Lower leg skin (tissue), 3 donors: ENCODE data around the gene TNFRSF1B.

Source experiments
- CTCF ChIP-seq, 3 donors: fragments of 450-650 bp; IDR thresholded peaks; one replicate each; pipeline ENCODE4 v1.5.1; 2016; ENCODE audit warnings: antibody characterized with exemption in 3 of 3, mild to moderate bottlenecking in 3 of 3, moderate library complexity in 2 of 3
- POLR2A ChIP-seq, 2 donors: fragments of 450-650 bp; IDR thresholded peaks; one replicate each; pipeline ENCODE4 v1.6.1; 2016 to 2017; ENCODE audit warnings: antibody characterized with exemption in 2 of 2, mild to moderate bottlenecking in 1 of 2, moderate library complexity in 1 of 2

DNA sequence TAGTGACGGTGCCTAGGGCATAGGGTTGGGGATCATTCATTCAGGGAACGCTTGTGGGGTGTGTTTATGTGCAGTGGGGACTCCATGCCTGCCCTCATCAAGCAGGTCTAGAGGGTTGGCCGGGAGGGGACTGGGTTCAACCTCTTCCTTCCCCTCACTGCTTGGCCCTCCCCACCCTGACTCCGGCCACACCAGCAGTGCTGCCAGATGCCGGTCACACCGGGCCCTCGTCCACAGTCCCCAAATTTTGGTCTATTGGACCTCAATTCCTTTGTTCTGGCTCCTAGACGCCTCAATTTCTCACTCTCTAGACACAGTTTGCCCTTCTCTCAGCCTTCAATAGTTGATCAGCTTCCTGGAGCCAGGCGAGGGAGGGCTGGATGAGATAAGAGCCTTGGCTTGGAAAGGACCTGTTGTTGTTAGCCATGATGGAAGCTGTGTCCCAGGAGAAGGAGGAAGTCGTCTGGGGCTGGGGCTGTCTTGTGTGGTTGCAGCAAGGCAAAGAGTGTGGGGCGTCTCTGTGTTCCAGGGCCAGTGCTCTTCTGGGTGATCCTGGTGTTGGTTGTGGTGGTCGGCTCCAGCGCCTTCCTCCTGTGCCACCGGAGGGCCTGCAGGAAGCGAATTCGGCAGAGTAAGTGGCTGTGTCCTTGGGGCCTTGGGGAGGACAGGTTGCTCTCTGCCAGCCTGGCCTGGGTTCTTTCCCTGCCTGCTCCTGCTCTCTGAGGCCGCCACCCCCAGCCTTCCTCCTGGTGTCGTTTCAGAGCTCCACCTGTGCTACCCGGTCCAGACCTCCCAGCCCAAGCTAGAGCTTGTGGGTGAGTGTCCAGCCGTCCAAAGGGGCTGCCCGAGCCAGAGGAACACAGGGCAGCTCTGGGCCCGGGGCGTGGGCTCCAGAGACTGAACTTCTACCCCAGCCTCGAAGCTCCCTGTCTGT is 41.1 kb upstream of the TNFRSF1B start:
- TF ChIP-seq CTCF (IDR thresholded peaks at IDR 0.05) (no peak), POLR2A (IDR thresholded peaks at IDR 0.05) (no peak)
